GM21381 (cell line): ENCODE results near the gene ANXA2R.
"Not testable (repeated sequence)": the region's sequence is repeated elsewhere in the genome, so short reads cannot be mapped to it uniquely, and the experiment has no call there.

ENCODE experiments used
- ATAC-seq: cut with Tn5 transposase; IDR thresholded peaks from one replicate; pipeline ENCODE4 v1.9.1; 2021; ENCODE audit warnings: mild to moderate bottlenecking, moderate library complexity; ENCODE audit not compliant: unreplicated experiment

ANXA2R gene

DNA sequence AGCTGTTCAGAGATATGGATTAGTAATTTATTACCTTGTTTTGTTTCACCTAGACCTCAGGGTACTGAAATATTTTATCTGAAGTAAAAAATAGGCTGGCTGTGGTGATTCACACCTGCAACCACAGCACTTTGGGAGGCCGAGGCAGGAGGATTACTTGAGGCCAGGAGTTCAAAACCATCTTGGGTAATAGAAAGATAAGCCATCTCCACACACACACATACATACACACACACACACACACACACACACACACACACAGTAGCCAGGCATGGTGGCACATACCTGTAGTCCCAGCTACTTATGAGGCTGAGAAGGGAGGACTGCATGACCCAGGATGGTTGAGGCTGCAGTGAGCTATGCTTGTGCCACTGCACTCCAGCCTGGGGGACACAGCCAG lies 3.7 kb downstream of the ANXA2R start:
- no peak for ATAC-seq

DNA sequence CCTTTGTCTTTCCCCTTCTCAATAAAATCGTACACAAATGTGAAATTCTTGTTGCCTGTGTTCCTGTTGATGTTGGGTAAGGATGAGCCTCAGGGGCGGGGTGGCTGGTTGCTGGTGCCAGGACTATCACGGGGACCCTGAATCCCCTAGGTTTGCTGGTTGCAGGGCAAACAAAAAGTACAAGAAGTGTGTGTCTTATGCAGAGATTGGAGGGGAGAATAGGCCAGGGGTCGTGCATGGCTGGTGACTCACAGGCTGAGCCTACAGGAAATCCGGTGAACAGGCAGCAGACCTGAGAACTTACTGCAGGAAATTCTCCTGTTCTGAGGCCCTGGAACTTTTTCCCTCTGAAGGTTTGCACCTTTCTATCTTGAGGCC lies 5.5 kb downstream of the ANXA2R start:
- no peak for ATAC-seq

DNA sequence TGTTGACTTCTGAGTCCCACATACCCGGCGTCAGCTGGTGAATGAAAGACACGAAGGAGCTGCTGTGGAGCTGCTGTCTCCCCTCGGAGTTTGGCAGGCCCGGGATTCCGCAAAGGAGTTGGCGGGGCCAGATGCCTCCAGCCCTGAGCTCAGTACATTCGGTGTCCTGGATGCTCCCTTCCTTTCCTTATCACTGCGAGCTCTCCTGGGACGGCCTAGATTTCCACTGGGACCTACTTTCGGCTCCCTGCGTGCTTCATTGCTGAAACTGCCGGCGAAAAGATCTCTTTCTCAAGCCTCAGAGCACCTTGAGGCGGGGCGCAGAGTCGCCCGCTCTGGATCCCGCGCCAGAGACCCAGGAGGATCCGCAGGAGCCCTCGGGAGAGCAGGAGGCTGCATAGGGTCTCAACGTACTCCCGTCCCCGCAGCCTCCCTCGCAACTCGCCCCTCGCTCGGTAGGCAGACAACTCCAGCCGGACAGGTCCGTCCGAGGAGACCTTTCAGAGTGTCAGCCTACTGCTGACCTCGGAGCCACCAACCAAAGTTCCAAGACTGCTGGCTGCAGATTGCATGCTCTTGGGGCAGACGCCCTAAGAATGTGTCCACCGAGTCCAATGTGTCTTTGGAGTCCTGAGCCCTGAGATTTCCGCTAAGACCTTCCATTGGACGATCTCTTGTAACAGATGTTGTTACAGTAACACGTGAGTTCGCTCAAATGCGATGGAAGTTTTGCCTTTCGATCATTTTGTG lies 6.1 kb downstream of the ANXA2R start:
- no peak for ATAC-seq

DNA sequence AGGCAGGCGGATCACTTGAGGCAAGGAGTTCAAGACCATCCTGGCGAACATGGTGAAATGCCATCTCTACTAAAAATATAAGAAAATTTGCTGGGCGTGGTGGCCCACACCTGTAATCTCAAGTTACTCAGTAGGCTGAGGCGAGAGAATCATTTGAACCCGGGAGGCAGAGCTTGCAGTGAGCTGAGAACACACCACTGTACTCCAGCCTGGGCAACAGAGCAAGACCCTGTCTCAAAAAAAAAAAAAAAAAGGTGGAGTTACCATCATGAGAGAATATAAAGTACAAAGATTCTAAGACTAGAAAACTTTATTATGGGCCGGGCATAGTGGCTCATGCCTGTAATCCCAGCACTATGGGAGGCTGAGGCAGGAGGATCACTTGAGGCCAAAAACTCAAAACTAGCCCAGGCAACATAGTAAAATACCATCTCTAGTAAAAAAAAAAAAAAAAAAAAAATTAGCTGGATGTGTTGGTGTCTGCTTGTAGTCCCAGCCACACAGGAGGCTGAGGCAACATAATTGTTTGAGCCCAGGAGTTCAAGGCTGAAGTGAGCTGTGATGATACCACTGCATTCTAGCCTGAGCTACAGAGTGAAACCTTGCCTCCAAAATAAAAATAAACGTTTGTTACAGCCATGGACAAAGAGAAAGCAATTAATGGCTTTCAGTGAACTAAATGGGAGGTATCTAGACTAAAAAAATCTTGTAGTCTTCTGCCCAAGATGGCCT lies 12.9 kb downstream of the ANXA2R start:
- ATAC-seq, result no peak

DNA sequence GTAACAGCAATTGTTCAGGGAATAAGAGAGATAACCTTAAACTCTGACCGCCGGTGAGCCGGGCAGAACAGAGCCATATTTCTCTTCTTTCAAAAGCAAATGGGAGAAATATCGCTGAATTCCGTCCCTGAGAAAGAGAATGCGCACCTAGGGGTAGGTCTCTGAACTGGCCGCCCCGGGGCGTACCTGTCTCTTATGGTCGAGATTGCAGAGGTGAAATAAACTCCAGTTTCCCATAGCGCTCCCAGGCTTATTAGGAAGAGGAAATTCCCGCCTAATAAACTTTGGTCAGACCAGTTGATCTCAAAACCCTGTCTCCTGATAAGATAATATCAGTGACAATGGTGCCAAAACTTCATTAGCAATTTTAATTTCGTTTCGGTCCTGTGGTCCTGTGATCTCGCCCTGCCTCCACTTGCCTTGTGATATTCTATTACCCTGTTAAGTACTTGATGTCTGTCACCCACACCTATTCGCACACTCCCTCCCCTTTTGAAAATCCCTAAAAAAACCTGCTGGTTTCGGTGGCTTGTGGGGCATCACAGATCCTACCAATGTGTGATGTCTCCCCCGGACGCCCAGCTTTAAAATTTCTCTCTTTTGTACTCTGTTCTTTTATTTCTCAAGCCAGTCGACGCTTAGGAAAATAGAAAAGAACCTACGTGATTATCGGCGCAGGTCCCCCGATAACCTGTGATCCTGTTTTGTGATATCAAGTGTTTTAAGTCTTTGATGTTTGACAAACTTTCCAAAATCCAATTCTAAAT lies 14.8 kb downstream of the ANXA2R start:
- ATAC-seq, result not testable (repeated sequence)

DNA sequence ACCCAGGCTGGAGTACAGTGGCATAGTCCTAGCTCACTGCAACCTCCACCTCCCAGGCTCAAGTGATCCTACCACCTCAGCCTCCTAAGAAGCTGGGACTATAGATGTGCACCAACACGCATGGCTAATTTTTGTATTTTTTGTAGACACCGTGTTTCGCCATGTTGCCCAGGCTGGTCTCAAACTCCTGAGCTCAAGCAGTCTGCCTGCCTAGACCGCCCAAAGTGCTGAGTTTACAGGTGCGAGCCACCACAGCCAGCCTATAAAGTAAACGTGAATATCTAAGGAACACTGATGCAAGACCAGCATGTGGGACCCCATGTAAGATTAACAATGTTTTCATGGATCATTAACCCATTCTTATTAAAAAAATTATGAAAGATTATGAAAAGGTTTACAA lies 15.9 kb downstream of the ANXA2R start:
- ATAC-seq, result no peak

DNA sequence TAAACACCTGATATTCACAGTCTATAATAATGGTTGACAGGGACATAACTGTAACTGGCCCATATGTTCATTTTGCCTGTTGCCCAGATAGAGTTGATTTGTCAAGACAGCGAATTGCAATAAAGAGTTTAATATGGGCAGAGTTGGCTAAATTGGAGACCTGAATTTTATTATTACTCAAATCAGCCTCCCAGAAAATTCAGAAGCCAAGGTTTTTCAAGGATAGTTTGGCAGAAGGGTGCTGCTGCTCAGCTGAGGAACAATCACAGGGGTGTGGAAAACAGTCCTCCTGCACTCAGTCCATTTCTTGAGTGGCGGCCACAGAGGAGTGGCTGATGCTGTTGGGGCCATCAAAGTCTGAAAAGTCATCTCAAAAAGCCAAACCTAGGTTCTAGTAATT lies 19.0 kb downstream of the ANXA2R start:
- ATAC-seq, result no peak

DNA sequence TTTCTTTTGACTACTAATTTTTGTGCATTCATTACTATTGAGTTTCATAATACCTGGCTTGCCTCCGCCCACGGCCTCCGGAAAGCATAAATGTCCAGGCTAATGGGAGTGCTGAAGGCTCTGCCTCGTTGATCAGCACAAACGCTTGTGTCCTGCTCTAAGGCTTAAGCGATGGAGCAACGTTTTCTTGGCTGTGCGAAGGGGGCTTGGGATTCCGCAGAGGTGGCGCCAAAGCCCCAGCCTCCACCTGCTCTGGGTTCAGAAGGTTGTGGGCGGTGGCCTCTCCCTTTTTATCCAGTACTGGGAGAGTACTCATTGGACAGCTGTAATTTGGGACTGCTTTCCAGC lies 19.7 kb downstream of the ANXA2R start:
- peak; percentile 8 for ATAC-seq

DNA sequence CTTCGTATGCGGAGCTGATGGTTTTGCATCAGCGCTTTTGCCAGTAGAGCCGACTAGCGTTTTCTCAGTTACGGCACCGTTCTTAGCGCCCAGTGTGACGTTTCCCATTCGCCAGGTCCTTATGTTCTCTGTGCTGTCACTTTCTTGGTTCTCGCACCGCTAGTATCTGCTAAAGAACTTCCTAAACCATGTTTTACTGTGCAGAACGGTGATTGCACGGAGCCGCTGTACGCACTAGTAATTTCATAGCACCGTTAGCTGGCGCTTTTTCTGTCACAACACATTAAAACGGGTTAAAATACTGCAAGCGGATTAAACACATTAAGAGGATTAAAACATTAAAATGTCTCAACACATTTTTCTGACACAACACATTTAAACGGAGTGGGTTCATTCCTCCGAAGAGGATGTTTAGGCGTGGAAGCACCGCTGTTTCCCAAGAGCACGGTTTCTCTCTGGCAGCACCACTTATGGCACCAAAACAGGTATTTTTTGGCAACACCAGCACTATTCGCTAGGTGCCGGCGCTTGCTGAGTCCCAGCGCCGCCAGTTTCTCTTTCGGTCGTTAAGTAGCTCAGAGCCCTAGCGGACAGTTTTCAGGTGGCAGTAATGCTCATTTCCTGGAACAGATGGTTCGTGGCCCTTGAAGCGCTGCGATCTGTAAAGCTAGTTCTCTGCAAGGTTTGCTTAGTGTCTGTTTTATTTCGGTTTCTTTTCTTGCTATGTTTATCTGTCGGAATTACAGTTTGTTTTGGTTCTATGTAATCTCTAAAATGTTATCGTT lies 20.3 kb downstream of the ANXA2R start:
- peak; percentile 67 for ATAC-seq

DNA sequence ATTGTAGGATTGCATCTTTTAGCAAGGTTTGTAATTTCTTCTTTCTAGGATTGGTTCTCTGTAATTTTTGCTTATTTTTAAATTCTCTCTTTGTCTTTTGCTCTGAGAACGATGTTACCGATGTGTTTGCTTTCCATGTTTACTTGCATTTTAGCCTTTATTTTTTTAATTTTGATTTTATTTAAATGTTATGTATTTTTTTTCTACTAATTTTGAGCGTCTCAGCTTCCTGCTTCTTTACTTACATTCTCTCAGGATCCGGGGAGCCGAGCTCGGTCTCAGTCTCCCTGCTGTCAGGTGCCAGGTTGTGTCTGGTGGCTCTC lies 20.9 kb downstream of the ANXA2R start:
- ATAC-seq, result no peak

DNA sequence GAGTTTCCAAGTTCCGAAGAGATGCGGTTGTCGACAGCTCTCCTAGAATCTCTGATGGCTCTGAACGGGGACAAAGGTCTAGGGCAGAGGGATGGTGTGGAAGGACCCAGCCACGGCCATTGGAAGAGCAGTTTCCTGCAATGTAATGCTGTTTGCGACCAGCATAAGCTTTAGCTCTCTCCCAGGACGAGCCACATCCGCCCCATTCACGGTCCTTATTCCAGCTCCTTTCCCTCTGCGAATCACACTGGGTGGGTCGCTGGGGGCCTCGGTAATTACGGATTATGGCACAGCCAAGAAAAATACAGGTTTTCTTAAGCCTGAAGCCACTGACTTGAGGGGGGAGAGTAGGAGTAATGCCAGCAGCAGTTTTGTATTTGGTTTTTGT lies 22.7 kb downstream of the ANXA2R start:
- no peak for ATAC-seq

DNA sequence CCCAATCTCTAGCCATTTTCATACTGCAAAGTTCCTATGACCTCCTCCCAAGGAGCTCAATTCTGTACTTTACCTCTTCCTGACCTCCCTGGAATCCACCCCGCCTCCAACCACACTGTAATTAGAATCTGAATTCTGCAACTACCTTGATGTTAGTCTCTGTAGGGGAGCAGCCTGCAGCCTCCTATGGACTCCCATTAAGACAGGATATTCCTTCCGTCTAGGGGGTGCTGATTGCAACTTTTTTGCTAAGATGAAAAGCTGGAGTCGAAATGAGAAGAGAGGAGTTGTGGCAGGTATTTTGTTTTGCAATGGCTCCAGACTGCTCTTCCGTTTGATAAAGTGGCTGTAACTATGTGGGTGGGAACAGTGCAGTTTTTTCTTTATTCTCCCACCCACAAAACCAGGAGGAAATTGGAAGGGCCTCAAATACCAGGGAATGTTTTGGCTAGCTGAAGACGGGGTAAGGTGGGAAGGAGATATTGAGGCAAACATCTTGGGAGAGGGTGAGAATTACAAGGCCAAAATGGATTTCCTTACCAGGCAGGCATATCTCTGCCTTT lies 23.8 kb downstream of the ANXA2R start:
- ATAC-seq, result no peak

DNA sequence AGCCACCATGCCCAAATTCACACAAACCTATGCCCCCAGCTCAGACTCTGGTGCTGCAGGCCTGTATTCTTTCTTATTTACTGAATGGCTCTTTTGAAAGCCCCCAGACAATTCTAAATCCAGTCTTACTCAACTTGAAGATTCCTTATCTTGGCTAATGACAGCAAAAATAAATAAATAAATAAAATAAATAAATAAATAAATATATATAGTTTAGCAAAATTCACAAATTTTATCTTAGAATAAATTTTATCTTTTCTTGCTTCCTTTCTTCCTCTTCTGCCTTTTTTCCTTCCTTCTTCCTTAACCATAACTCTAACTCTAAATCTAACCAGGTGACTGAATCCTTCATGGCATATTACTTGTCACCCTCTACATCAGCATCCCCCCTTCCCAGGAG lies 25.6 kb downstream of the ANXA2R start:
- no peak for ATAC-seq

DNA sequence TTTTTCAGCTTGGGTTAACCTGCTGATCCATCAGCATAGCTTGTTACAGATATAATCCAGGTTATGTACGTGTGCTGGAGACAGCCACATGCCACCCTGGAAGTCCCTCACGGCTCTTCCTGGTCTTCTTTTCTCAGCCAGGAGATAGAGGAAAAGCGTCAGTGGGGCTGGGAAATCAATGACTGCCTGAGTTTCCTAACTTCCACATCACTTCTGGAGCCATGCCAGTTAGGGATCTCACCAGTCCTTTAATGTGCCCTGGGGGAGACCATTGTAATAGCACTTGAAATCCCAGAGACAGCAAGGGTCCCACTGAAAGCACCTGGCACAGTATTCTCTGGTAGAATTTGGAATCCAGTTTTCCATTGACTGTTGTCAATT lies 29.2 kb downstream of the ANXA2R start:
- ATAC-seq, result no peak

DNA sequence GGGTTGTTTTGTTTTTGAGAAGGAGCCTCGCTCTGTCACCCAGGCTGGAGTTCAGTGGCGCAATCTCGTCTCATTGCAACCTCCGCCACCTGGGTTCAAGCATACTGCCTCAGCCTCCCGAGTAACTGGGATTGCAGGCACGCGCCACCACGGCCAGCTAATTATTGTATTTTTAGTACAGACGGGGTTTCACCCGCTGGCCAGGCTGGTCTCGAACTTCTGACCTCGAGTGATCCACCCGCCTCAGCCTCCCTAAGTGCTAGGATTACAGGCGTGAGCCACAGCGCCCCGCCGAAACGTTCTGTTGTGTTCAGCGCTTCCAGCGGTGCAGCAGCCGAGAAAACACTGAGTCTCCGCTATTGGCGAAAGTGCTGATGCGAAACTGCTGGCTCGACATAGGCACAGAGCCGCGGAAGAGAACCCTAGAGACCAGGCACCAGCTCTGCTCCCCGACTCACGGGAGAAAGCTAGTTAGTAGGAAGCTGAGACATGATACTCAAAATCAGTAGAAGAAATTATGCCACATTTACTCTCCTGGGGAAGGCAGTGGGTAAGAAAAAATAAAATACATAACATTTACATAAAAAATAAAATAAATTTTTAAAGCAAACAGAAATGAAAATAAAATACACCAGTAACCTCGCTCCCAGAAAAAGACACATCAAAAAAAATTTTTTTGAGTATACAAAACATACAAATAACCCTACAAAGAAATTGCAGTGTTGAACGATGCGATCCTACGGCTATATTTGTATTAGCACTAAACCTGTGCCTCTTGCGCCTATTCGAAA lies 31.6 kb downstream of the ANXA2R start:
- ATAC-seq, result peak; percentile 41

DNA sequence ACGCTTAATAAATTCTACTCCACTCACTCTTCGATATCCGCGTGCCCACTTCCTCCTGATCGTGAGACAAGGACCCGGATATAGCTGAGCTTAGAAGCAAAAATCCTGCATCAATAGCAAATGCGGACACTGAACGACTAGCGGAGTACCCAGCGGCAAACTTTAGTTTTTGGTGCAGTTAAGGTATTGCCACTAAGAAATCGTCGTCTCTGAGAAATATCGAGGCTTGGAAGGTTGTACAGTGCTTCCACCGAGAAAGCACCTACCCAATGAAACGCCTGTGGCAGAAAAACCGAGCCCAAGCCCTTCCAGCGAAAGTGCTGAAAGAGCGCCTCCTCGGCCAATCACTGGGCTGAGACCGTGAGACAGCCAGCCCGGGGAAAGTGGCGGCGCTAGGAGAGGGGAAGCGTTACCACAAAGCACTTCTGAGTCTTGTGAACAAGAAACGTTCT lies 32.2 kb downstream of the ANXA2R start:
- peak; percentile 48 for ATAC-seq

DNA sequence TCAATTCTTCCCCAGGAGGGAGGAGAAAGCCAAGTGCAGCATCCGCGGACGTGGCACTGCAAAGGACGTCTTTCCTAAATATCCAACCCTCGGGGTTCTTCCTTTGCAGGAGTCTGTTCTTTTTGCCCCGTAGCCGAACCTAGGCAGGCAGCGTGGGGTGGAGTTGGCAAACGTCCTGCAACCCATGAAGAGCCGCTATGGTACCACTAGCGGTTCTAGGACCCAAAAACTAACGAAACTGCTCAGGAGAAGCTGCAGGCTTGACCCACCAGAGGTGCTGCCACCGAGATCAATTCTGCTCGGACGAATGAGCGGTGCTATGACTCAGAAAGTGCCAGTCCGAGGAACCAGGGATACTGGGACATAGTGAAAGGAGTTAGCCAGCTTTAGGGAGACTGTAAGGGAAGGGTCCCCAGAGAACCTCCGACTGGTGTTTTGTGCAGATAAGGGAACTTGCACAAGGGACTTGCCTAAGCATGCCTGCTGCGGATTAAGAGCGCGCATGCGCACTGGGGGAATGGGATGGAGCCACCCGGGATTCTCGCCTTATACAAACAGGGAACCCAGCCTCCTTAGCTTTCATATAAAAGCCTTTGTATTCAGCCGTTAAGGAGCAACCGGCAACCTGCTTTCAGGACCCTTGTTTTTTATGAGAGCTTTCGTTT lies 32.7 kb downstream of the ANXA2R start:
- ATAC-seq, result peak; percentile 20

DNA sequence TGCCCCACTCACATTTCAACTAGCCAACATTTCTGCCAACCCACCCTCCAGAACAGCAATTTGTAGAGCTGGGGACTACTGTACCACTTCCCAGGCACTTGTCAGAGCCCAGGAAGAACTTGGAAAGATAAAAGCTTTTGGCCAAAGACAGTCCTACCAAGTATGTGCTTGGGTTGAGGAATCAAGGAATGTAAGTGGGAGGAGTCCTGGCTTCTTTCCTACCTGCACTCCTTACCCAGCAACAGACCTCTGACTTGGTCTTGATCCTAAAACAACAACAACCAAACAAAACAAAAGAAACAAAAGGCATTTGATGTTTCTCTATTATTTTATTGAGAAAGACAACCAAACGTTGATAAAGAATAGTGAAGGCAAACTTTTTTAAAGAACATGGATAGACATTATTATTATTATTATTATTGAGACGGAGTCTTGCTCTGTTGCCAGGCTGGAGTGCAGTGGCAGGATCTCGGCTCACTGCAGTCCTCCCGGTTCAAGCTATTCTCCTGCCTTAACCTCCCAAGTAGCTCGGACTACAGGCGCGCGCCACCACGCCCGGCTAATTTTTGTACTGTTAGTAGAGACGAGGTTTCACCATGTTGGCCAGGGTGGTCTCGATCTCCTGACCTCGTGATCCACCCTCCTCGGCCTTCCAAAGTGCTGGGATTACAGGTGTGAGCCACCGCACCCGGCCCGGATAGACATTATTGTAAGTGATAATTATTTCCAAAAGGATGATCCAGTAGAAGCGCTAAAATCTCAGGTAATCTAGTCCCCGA lies 33.5 kb downstream of the ANXA2R start:
- ATAC-seq, result no peak

DNA sequence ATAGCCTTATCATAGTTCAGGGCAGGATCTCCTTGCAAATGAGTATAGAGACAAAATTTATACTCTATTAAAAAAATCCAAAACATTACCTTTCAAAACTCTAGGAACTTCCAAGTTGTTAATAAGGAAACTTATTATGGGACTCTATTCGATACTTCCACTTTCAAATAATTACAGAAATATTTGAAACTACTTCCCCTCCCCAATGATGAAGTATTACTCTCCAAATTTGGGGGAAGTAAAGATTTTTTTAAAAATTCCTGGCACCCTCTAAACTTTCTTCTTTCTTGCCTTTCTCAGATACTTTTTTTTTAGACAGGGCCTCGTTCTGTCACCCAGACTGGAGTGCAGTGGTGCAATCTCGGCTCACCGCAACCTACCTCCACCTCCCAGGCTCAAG lies 35.1 kb downstream of the ANXA2R start:
- no peak for ATAC-seq
